HG02885 (cell line): Measurements from ENCODE around the gene MYLK.

Experiments used
- ATAC-seq: cut with Tn5 transposase; IDR thresholded peaks from one replicate; pipeline ENCODE4 v1.9.1; 2021; ENCODE audit warnings: mild to moderate bottlenecking; ENCODE audit not compliant: unreplicated experiment, poor library complexity

Gene MYLK

GRCh38 chr3:123687286-123687685 is 196.8 kb downstream of the MYLK start:
- ATAC-seq, result no peak

- no peak for ATAC-seq
Observed at GRCh38 chr3:123686251-123686650, 197.9 kb downstream of the MYLK start.

- no peak for ATAC-seq
Observed at GRCh38 chr3:123685780-123686179, 198.4 kb downstream of the MYLK start.

- no peak for ATAC-seq
Observed at GRCh38 chr3:123684636-123685035, 199.5 kb downstream of the MYLK start.

- ATAC-seq, result no peak
Observed at GRCh38 chr3:123684209-123684608, 199.9 kb downstream of the MYLK start.

GRCh38 chr3:123683505-123684154 is 200.5 kb downstream of the MYLK start:
- ATAC-seq, result no peak

- no peak for ATAC-seq
Observed at GRCh38 chr3:123682781-123683504, 201.2 kb downstream of the MYLK start.

- ATAC-seq, result no peak
Observed at GRCh38 chr3:123682302-123682701, 201.8 kb downstream of the MYLK start.

- ATAC-seq, result no peak
Observed at GRCh38 chr3:123679712-123680386, 204.3 kb downstream of the MYLK start.

- no peak for ATAC-seq
Observed at GRCh38 chr3:123678108-123678511, 206.0 kb downstream of the MYLK start.

- no peak for ATAC-seq
Observed at GRCh38 chr3:123672429-123673146, 211.5 kb downstream of the MYLK start.

GRCh38 chr3:123670743-123671142 is 213.4 kb downstream of the MYLK start:
- ATAC-seq, result no peak

GRCh38 chr3:123668906-123669305 is 215.2 kb downstream of the MYLK start:
- ATAC-seq, result no peak

- no peak for ATAC-seq
Observed at GRCh38 chr3:123667784-123668183, 216.3 kb downstream of the MYLK start.

GRCh38 chr3:123664753-123665152 is 219.4 kb downstream of the MYLK start:
- ATAC-seq, result no peak

GRCh38 chr3:123663977-123664376 is 220.2 kb downstream of the MYLK start:
- ATAC-seq, result no peak

- no peak for ATAC-seq
Observed at GRCh38 chr3:123661973-123662372, 222.2 kb downstream of the MYLK start.

GRCh38 chr3:123660900-123661299 is 223.2 kb downstream of the MYLK start:
- ATAC-seq, result no peak

- no peak for ATAC-seq
Observed at GRCh38 chr3:123660141-123660675, 223.9 kb downstream of the MYLK start.

- no peak for ATAC-seq
Observed at GRCh38 chr3:123658852-123659206, 225.3 kb downstream of the MYLK start.
